Kidney epithelial cell (primary cell): ENCODE measurements around the gene SHISA9. TPM values are rescaled to one million over a fixed set of nuclear protein-coding genes. Genes with fewer than 3 reads are reported as not detected.

Experiments
- DNase-seq: peaks from one replicate; pipeline ENCODE4 v3.0.0-alpha.2; 2010; ENCODE audit warnings: low read depth
- H3K27me3 ChIP-seq: 2 replicates; pipeline ENCODE4 v1.6.0; 2011; ENCODE audit warnings: low read length; ENCODE audit not compliant: control insufficient read depth, insufficient read depth
- H3K36me3 ChIP-seq: 2 replicates; pipeline ENCODE4 v1.5.1; 2011; ENCODE audit warnings: low read length; ENCODE audit not compliant: control insufficient read depth, insufficient read depth
- H3K4me3 ChIP-seq: 2 replicates; pipeline ENCODE4 v1.5.1; 2011; ENCODE audit warnings: low read depth, mild to moderate bottlenecking, control low read depth, low read length
- total RNA-seq: library from RNA; depleted of rRNA; stranded (reverse); fragments of >200 nt; gene quantifications from 2 replicates; pipeline ENCODE4 v1.2.3, GENCODE V29; 2015
- TF ChIP-seq, protein P1 (sequence below): IDR thresholded peaks from 2 replicates; pipeline ENCODE4 v1.5.1; 2011; ENCODE audit warnings: mild to moderate bottlenecking, moderate library complexity, low read length, control low read depth, inconsistent platforms; ENCODE audit not compliant: insufficient read depth, poor library complexity, severe bottlenecking

SHISA9 gene
- total RNA-seq, 1 donor from 2014 or later: 32.8 TPM

DNA sequence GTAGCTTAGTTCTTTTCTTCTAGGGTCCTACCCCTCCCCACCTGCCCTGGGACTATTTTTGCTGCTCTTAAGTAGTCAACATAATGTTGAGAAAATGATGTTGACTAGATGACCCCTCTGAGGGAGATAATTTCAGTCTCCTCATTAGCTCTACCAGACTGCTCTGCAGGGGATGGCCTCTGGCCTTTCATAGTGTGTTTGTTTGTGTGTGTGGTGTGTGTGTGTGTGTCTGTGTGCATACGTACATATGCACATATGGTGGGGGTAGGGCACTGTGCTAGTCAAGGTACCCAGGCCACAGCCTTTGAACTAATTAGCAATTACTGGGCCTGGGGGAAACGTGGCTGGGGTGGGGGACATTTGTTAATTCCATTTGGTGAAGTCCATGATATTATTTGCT lies 254.0 kb downstream of the SHISA9 start:
- DNase-seq: no peak
- TF ChIP-seq, protein P1, sequence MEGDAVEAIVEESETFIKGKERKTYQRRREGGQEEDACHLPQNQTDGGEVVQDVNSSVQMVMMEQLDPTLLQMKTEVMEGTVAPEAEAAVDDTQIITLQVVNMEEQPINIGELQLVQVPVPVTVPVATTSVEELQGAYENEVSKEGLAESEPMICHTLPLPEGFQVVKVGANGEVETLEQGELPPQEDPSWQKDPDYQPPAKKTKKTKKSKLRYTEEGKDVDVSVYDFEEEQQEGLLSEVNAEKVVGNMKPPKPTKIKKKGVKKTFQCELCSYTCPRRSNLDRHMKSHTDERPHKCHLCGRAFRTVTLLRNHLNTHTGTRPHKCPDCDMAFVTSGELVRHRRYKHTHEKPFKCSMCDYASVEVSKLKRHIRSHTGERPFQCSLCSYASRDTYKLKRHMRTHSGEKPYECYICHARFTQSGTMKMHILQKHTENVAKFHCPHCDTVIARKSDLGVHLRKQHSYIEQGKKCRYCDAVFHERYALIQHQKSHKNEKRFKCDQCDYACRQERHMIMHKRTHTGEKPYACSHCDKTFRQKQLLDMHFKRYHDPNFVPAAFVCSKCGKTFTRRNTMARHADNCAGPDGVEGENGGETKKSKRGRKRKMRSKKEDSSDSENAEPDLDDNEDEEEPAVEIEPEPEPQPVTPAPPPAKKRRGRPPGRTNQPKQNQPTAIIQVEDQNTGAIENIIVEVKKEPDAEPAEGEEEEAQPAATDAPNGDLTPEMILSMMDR: no peak
- Histone ChIP-seq H3K4me3 (no peak overlapping the region), H3K27me3 (no peaks in the 10 kb centered on the region), H3K36me3 (no peaks in the 10 kb centered on the region)

DNA sequence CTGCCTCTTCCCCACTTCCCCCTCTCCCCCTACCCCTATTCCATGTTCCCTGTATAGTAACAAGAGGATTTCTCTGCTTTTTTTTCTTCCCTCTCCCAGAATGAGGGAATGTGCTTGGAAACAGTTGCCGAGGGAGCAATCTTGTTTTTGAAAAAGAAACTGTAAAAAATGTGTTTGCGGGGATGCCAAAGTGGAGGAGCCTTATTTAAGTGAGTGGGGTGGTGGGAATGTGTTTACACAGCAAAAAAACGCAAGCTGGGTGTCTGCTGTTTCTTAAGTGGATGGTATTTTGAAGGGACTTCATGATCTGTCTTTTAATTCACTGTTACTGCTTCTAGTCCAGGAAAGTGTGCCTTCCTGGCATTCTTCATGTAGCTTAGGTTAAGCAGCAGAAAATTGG lies 254.4 kb downstream of the SHISA9 start:
- TF ChIP-seq, protein P1: no peak

DNA sequence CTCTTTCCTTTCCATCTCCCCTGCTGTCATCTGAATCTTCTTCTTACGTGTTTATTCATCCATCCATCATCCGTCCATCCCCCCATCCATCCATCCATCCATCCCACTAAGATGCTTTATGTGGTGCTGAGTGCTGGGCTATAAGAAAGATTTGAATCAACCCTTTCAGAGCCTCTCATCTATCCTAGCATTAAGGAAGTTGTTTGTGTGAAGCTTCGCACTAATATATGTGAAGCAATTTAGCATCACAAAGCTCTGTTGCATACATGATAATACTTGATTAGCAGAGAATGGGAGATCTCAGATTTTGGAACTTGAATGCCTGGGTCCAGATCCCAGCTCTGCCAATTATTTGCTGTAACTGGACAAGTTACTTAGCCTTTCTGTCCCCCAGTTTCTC lies 255.7 kb downstream of the SHISA9 start:
- no peak for DNase-seq
- no peak overlapping the region for H3K4me3 ChIP-seq
- TF ChIP-seq, protein P1: no peak
- H3K36me3 ChIP-seq: no peaks in the 10 kb centered on the region
- H3K27me3 ChIP-seq: no peaks in the 10 kb centered on the region

More for the DNA sequence above, 254.4 kb downstream of the SHISA9 start:
- no peaks in the 10 kb centered on the region for H3K36me3 ChIP-seq
- H3K4me3 ChIP-seq: no peak overlapping the region
- H3K27me3 ChIP-seq: no peaks in the 10 kb centered on the region
- DNase-seq: no peak

DNA sequence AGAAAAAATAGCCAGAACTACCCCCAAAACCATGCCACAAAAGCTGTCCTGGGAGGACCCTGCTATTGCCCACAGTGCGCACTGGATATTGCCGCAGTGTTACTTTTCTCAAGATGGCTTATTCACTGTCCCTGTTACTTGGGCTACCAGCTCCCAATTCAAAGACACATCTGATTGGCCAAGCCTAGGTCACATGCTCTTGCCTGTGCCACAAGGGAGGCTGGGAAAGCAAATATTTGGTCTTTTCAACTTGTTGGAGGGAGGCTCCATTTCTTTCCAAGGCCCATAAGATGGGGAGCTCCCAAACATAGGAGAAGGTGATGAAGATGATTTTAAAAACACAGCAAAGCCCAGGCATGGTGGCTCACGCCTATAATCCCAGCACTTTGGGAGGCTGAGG lies 257.0 kb downstream of the SHISA9 start:
- no peak for DNase-seq
- TF ChIP-seq, protein P1: no peak
- Histone ChIP-seq H3K4me3 (no peak overlapping the region), H3K27me3 (no peaks in the 10 kb centered on the region), H3K36me3 (no peaks in the 10 kb centered on the region)

DNA sequence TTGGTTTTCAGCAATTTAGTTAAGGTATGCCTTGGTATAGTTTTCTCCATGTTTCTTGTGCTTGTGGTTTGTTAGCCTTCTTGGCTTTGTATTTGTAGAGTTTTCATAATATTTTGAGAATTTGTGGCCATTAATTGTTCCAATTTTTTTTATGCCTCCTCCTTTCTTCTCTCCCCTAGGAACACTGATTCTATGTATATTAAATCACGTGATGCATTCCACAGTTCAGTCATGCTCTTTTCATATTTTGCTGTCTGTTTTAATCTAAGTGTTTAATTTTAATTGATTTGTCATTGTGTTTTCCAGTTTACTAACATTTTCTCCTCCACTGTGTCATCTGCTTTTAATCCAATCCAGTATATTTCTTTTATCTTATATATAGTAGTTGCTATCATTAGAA lies 263.6 kb downstream of the SHISA9 start:
- H3K27me3 ChIP-seq: no peaks in the 10 kb centered on the region
- no peak for DNase-seq
- no peaks in the 10 kb centered on the region for H3K36me3 ChIP-seq
- H3K4me3 ChIP-seq: no peak overlapping the region
- TF ChIP-seq, protein P1: no peak

DNA sequence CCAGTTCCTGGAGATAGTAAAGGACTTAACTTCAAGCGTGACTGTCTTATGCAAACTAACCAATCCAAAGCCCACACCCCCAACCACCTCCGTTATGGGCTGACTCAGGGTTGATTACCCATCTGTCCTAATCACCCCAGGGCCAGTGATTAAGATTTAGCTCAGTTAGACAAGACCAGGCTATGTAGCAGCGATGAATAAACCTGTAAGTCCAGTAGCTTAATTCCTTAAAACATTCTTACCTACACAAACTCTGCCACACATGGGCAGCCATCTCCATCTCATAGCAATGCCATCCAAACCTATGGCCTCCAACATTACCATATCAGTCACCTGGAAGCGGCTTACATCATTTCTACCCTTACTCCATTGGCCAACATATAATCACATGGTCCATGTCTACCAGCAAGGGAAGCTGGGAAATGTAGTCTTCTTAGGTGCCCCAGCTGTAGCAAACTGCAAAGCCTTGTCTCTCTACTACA lies 266.7 kb downstream of the SHISA9 start:
- no peaks in the 10 kb centered on the region for H3K27me3 ChIP-seq
- peak; percentile 56 for DNase-seq
- H3K36me3 ChIP-seq: no peaks in the 10 kb centered on the region
- TF ChIP-seq, protein P1: no peak
- H3K4me3 ChIP-seq: no peak overlapping the region
